ENCODE data around the gene KCNS1. TPM values are rescaled to one million over a fixed set of nuclear protein-coding genes. Genes with fewer than 3 reads are reported as not detected.

Gene KCNS1
- total and polyA plus RNA-seq, 7 donors = 0.14 to 1.1 (median 0.60) TPM; not detected in 4

GRCh38 chr20:45080867-45081624 is 19.9 kb downstream of the KCNS1 start:
- Histone ChIP-seq H3K36me3 (peaks cover 0 to 41% (median 10%) of the 10 kb centered on the region in 4 donors), H3K4me1 (no peaks in the 10 kb centered on the region), H3K27ac (no peak overlapping the region), H3K27me3 (no peaks in the 10 kb centered on the region), H3K9me3 (peaks cover 0 to 5% (median 3%) of the 10 kb centered on the region in 4 donors), H3K4me3 (no peak overlapping the region)
- TF ChIP-seq CTCF (IDR thresholded peaks at IDR 0.05) (no peak), POLR2A (IDR thresholded peaks at IDR 0.05) (no peak), EP300 (IDR thresholded peaks at IDR 0.05) (no peak), POLR2AphosphoS5 (IDR thresholded peaks at IDR 0.05) (no peak)
- DNase-seq = no peak
- 71 to 82% methylated on average over 5 of the region's 5 CpGs for WGBS, 2 donors
- intact Hi-C loops (cut with DNase I) = no loop called here

- intact Hi-C loops (cut with DNase I) = no loop called here
- H3K4me3 ChIP-seq = no peak overlapping the region
- TF ChIP-seq POLR2AphosphoS5 (IDR thresholded peaks at IDR 0.05) = no peak
- TF ChIP-seq EP300 (IDR thresholded peaks at IDR 0.05) = no peak
- no peak for TF ChIP-seq POLR2A (IDR thresholded peaks at IDR 0.05)
- TF ChIP-seq CTCF (IDR thresholded peaks at IDR 0.05) = no peak
- peaks cover 0 to 4% (median 2%) of the 10 kb centered on the region in 4 donors for H3K9me3 ChIP-seq
- DNase-seq = no peak
- WGBS, 2 donors = 95 to 97% methylated on average over 3 of the region's 3 CpGs
- peaks cover 0 to 56% (median 20%) of the 10 kb centered on the region in 4 donors for H3K36me3 ChIP-seq
- H3K27me3 ChIP-seq = no peaks in the 10 kb centered on the region
- no peak overlapping the region for H3K27ac ChIP-seq
- no peaks in the 10 kb centered on the region for H3K4me1 ChIP-seq
Observed at GRCh38 chr20:45077559-45077958, 23.4 kb downstream of the KCNS1 start.

GRCh38 chr20:45073221-45073620 is 27.7 kb downstream of the KCNS1 start:
- WGBS, 2 donors = 92 to 93% methylated on average over 3 of the region's 3 CpGs
- peaks cover 0 to 11% (median under 1%) of the 10 kb centered on the region in 4 donors for H3K4me1 ChIP-seq
- H3K27me3 ChIP-seq = no peaks in the 10 kb centered on the region
- no peak overlapping the region for H3K27ac ChIP-seq
- intact Hi-C loops (cut with DNase I) = no loop called here
- H3K4me3 ChIP-seq = no peak overlapping the region
- DNase-seq = no peak
- no peak for TF ChIP-seq POLR2AphosphoS5 (IDR thresholded peaks at IDR 0.05)
- TF ChIP-seq EP300 (IDR thresholded peaks at IDR 0.05) = no peak
- TF ChIP-seq POLR2A (IDR thresholded peaks at IDR 0.05) = no peak
- TF ChIP-seq CTCF (IDR thresholded peaks at IDR 0.05) = no peak
- H3K36me3 ChIP-seq = peaks cover 0 to 24% (median 16%) of the 10 kb centered on the region in 4 donors
- H3K9me3 ChIP-seq = no peaks in the 10 kb centered on the region

- no peak overlapping the region for H3K4me3 ChIP-seq
- H3K4me1 ChIP-seq = peaks cover 0 to 11% (median 3%) of the 10 kb centered on the region in 4 donors
- no peaks in the 10 kb centered on the region for H3K27me3 ChIP-seq
- WGBS, 2 donors = 86 to 96% methylated on average over 1 of the region's 1 CpG
- TF ChIP-seq CTCF (IDR thresholded peaks at IDR 0.05) (no peak), EP300 (IDR thresholded peaks at IDR 0.05) (no peak), POLR2A (IDR thresholded peaks at IDR 0.05) (no peak), POLR2AphosphoS5 (IDR thresholded peaks at IDR 0.05) (no peak)
- DNase-seq = no peak
- peaks cover 0 to 27% (median 16%) of the 10 kb centered on the region in 4 donors for H3K36me3 ChIP-seq
- H3K27ac ChIP-seq = no peak overlapping the region
- intact Hi-C loops (cut with DNase I) = no loop called here
- no peaks in the 10 kb centered on the region for H3K9me3 ChIP-seq
Observed at GRCh38 chr20:45072066-45072465, 28.9 kb downstream of the KCNS1 start.

Measured in sigmoid colon (tissue), 7 donors.